Activated CD4-positive, alpha-beta T cell treated with anti-CD3 and anti-CD28 coated beads for 24 hours (primary cell): Measurements from ENCODE around the gene ASH1L.
"Not testable (repeated sequence)": the region's sequence is repeated elsewhere in the genome, so short reads cannot be mapped to it uniquely, and the experiment has no call there.

Experiments used
- DNase-seq, 2 donors: peaks; one replicate each; pipeline ENCODE4 v3.0.0-alpha.2; 2020; ENCODE audit warnings: low read depth in 2 of 2

ASH1L gene

DNA sequence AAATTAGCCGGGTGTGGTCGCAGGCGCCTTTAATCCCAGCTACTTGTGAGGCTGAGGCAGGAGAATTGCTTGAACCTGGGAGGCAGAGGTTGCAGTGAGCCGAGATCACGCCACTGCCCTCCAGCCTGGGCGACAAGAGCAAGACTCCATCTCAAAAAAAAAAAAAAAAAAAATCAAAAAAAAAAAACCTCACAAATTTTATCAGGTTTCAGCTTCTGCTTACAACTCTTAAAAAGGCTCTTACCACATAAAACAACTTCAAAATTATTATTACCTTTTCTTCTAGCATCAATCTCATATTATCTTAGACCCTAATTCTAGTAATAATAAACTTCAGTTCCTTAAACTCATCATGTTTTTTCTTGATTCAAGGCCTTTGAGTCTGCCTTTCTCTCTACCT is 120.2 kb downstream of the ASH1L start:
- DNase-seq = not testable (repeated sequence)

DNA sequence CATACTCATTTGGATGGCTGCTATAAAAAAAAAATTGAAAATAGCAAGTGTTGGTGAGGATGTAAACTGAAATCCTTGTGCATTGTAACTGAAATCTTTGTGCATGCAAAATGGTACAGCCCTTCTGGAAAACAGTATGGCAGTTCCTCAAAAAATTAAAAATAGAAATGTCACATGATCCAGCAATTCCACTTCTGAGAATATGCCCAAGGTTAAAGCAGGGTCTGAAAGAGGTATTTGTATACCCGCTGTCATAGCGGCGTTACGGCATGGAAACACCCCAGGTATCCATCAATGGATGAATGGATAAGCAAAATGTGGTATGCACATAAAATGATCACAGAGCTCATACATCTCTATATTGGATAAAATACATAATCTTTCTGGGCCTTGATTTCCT is 125.2 kb downstream of the ASH1L start:
- DNase-seq = no peak

DNA sequence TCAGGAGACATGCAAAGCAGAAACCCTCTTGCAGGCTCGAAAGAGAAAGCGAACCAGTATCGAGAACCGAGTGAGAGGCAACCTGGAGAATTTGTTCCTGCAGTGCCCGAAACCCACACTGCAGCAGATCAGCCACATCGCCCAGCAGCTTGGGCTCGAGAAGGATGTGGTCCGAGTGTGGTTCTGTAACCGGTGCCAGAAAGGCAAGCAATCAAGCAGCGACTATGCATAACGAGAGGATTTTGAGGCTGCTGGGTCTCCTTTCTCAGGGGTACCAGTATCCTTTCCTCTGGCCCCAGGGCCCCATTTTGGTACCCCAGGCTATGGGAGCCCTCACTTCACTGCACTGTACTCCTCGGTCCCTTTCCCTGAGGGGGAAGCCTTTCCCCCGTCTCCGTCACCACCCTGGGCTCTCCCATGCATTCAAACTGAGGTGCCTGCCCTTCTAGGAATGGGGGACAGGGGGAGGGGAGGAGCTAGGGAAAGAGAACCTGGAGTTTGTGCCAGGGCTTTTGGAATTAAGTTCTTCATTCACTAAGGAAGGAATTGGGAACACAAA is 128.7 kb downstream of the ASH1L start:
- DNase-seq = not testable (repeated sequence)

DNA sequence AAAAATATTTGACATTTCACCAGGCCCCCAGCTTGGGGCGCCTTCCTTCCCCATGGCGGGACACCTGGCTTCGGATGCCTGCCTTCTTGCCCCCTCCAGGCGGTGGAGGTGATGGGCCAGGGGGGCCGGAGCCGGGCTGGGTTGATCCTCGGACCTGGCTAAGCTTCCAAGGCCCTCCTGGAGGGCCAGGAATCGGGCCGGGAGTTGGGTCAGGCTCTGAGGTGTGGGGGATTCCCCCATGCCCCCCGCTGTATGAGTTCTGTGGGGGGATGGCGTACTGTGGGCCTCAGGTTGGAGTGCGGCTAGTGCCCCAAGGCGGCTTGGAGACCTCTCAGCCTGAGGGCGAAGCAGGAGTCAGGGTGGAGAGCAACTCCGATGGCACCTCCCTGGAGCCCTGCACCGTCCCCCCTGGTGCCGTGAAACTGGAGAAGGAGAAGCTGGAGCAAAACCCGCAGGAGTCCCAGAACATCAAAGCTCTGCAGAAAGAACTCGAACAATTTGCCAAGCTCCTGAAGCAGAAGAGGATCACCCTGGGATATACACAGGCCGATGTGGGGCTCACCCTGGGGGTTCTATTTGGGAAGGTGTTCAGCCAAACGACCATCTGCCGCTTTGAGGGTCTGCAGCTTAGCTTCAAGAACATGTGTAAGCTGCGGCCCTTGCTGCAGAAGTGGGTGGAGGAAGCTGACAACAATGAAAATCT is 129.3 kb downstream of the ASH1L start:
- not testable (repeated sequence) for DNase-seq

DNA sequence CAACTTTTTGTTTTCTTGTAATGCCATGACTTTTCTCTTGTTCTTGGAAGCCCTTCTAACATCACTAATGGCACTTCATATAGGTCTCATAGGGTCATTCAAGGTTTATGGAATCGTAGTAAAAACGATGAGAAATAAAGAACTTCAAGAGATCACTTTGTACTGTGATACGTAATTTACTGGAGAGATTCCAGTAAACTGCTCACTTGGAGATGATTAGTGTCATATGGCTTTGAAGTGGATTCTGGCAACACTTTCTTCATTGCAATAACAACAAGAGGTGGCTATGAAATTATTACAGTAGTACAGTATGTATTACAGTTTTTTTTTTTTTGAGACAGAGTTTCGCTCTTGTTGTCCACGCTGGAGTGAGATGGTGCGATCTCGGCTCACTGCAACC is 138.5 kb downstream of the ASH1L start:
- no peak for DNase-seq

DNA sequence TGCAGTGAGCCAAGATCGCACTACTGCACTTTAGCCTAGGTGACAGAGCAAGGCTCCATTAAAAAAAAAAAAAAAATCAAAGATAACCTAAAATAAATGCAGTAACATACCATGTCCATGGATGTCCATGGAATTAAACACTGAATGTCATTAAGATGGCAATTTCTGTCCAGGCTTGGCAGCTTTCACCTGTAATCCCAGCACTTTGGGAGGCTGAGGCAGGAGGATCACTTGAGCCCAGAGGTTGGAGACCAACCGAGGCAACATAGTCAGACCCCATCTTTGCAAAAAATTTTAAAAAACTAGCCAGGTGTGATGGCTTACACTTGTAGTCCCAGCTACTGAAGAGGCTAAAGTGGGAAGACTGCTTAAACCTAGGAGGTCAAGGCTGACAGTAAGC is 141.8 kb downstream of the ASH1L start:
- DNase-seq = no peak

DNA sequence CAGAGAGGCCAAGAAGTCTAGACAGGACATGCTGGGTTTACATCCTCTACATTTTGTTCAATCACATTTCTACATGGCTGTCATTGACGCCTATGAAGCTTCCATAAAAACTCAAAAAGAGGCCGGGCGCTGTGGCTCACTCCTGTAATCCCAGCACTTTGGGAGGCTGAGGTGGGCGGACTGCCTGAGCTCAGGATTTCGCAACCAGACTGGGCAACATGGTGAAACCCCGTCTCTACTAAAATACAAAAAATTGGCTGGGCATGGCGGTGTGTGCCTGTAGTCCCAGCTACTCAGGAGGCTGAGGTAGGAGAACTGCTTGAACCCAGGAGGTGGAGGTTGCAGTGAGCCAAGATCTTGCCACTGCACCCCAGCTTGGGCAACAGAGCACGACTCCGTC is 150.8 kb downstream of the ASH1L start:
- DNase-seq = not testable (repeated sequence)

DNA sequence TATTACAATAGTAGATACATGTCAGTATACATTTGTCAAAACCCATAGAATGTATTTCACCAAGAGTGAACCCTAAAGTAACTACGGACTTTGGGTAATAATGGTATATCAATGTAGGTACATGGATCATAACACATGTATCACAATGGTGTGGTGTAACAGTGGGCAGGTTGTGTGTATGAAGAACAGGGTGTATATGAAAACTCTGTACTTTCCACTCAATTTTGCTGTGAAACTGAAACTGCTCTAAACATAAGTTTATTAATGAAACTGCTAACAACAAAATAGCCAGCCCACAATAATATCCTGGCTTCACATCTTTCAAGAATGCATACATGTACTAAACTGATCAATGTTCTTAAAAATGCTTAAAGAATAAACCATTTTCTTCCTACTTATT is 151.7 kb downstream of the ASH1L start:
- no peak for DNase-seq

DNA sequence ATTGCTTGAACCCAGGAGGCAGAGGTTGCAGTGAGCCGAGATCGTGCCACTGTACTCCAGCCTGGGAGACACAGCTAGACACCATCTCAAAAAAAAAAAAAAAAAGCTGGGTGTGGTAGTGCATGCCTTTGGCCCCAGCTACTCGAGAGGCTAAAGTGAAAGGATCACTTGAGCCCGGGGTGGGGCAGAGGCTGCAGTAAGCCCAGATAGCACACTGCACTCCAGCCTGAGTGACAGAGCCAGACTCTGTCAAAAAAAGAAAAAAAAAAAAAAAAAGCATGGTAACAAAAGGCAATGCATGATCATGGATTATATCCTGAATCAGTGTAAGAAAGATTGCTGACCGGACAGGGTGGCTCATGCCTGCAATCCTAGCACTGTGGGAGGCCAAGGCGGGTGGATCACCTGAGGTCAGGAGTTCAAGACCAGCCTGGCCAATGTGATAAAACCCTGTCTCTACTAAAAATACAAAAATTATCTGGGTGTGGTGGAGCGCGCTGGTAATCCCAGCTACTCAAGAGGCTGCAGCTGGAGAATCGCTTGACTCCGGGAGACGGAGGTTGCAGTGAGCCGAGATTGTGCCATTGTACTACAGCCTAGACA is 165.6 kb downstream of the ASH1L start:
- DNase-seq = no peak

DNA sequence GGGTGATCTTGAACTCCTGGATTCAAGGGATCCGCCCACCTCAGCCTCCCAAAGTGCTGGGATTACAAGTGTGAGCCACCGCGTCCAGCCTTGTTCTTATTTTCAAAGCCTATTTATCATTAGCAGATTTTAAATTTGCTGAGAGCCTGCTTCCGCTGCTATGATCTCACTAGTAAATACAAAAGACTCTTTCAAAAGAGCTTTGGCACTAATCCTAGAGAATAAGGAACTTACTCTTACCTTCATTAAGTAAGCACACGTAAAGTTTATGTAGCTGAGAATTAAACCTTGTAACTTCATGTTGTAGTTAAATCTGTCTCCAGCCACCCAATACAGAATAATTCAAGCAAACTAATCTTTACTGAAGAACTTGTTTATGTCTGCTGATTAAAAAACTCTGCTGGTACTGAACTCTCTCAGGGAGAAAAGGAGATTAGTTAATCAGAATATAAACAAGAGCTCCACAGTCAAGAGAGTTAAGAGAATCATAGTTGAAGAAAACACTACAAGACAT is 169.6 kb downstream of the ASH1L start:
- no peak for DNase-seq

DNA sequence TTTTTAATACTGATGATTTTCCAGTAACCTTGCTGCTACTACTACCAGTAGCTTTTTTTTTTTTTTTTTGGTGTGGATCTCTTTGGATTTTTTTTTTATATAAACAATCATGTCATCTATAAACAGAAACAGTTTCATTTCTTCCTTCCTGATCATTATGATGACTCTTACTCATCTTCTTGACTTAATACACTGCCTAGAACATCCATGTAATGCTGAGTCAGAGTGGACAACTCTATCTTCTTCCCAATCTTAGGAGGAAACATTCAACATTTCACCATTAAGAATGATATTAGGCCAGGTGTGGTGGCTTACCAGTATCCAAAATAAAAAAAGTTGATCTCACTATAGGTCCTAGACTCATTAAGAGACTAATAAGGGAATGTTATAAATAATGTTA is 172.8 kb downstream of the ASH1L start:
- no peak for DNase-seq

DNA sequence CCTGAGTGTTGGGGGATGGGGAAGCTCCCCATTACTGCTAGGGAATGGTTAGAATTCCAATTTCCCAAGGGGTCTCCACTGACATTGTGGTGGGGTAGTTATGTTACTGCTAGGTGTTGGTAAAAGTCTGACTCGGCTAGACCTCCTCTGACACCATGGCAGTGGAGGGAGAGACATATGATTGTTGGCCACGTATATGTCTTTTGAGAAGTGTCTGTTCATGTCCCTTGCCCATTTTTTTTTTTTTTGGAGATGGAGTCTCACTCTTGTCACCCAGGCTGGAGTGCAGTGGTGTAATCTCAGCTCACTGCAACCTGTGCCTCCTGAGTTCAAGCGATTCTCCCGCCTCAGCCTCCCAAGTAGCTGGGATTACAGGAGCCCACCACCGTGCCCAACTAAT is 176.8 kb downstream of the ASH1L start:
- DNase-seq = not testable (repeated sequence)

DNA sequence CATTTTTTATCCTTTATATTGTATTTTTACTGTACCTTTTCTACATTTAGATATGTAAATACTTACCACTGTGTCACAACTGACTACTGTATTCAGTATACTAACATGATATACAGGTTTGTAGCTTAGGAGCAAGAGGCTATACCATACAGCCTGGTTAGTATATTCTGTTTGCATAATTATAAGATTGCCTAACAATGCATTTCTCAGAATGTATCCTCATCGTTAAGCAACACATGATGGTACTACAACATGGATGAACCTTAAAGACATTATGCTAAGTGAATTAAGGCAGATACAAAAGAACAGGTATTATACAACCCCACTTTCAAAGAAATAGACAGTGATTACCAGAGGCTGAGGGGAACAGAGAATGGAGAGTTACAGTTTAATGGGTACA is 179.2 kb downstream of the ASH1L start:
- DNase-seq = no peak

DNA sequence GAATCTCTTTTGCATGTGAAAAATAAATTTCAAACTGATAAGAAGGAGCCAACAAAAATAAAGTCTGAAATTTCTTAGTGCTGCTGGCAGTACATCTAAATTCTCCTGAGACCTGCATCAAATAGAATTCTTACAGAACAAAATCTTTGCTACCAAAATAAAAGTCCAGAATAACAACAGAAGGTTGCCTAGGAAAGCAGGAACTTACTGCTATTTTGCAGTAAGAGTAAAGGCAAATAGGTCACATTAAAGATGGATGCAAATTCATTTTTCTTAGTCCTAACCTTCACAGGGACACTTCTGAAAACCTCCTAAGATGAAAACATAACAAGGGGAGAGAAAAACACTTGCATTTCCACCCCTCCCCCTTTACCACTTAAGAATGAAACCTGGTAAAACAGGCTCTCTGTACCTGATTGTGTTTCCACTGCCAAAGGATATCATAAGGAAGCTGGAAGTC is 182.9 kb downstream of the ASH1L start:
- no peak for DNase-seq

DNA sequence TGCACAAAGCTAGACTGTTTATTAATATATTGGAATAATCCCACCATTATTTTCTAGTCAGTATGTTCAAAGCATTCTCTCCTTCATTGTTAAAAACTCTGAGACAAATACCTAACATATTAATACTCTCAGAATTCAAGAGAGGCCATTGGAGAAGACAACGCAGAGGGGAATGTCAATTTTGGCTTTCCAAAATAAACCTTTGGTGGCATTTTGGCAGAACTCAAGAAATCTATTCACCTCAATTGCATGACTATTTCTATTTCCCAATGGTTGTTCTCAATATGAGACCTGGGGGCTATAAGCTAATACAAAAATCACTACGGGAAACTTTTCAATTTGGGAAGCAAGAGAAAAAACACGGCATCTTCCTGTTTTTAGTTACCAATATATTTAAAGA is 183.4 kb downstream of the ASH1L start:
- DNase-seq = no peak

DNA sequence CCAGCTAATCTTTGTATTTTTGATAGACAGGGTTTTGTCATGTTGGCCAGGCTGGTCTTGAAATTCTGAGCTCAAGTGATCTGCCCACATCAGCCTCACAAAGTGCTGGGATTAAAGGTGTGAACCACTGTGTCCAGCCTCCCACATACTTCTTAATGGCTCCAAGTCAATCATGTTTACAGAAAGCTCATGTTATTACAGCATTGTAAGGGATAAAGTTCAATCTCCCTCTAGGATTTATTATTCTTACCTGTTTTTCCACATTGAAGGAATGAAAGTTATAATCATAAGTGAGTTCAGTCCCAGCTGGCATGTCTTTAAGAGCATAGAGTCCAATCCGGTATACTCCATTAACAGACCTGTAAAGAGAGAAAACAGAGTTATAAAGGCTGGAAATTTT is 202.6 kb downstream of the ASH1L start:
- no peak for DNase-seq

DNA sequence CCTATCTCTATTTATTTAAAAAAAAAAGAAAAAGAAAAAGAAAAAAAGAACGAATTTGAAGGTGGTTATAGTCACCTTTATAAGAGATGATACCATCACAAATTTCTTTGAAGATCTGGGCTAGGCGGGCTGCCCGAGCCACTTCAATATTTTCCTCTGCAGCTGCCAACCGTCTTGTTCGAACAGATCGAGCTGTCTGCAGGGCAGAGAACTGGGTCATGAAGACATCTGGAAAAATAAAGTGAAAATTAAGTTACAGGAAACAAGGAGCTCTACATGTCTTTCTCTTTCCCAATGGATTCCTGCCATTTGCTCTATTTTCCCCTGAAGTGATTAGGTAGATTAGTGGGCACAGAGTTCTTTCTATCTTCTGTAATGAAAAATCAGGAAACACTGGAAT is 210.0 kb downstream of the ASH1L start:
- DNase-seq = no peak

DNA sequence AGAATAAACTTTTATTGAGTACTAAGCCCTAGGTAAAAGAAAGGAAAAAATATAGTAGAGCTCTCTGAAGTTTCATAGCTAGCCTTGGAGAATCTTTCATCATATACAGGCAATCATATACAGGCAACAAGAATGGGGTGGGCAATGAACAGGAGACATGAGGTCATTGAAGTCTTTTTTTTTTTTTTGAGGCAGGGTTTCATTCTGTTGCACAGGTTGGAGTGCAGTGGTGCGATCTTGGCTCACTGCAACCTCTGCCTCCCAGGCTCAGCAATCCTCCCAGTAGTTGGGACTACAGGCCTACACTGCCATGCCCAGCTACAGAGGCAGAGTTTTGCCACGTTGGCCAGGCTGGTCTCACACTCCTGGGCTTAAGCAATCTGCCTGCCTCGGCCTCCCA is 219.8 kb downstream of the ASH1L start:
- DNase-seq = no peak

DNA sequence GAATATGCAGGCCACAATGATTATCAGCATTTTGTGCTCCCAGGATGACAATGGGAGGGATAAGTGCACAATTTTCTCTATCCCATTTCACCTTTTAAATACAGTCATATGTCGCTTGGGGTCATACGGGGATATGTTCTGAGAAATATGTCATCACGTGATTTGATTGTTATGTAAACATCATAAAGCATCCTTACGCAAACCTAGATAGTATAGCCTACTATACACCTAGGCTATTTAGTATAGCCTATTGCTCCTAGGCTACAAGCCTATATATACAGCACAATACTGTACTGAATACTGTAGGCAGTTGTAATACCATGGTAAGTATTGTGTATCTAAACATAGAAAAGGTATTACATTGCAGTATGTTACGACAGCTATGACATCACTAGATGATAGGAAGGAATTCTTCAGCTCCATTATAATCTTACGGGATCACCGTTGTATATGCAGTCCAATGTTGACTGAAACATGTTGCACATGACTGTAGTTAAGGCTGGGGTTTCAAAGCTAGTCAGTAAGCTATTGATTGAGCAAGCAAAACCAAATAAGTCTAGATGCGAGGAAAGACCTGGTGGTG is 223.0 kb downstream of the ASH1L start:
- DNase-seq = no peak

DNA sequence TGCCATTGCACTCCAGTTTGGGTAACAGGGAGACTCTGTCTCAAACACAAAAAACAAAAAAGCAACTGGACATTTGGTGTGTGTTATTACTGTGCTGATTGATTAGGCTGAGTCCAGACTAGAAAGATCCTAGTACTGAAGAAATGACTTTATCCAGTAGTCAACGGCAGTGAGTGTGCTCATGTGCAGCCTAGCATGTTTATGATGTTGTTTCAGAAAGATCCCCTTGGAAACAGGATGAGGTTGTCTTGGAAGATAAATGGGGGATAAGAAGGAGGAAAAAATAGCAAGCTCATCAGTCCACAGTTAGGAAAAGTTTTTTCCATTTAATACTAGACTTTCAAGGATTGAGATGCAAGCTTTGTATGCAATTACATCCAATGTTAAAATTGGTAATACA is 227.6 kb downstream of the ASH1L start:
- no peak for DNase-seq

DNA sequence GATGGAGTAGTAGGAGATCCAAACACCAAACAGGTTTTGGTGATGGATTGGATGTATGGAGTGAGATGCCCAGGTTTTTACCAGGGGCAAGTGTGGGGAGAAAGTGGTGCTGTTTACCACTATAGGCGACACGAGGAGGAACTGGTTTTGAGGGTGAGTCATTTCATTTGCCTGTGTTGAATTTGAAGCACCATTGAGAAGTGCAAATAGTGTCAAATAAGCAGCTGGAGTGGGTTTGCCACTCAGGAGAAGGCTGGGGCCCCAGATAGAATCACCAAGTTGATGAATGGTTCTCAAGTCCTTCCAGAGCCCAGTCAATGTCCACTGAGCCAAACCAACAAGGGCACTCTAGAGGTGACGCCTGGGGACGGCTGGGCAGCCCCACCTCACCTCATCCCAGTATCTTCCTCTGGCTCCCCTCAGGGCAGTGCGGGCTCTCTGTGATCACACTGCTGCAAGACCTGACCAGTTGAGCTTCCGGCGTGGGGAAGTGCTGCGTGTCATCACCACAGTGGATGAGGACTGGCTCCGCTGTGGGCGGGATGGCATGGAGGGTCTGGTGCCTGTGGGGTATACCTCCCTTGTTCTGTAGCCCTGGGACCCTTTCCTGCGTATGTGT is 232.5 kb downstream of the ASH1L start:
- DNase-seq = no peak

DNA sequence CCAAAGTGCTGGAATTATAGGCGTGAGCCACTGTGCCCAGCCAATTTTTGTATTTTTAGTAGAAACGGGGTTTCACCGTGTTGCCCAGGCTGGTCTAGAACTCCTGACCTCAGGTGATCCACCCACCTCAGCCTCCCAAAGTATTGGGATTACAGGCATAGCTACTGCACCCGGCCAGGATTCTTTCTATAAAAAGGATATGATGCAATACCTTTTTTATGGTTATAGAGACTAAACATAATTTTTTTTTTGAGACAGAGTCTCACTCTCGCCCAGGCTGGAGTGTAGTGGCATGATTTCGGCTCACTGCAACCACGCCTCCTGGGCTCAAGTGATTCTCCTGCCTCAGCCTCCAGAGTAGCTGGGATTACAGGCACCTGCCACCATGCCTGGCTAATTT is 233.7 kb downstream of the ASH1L start:
- not testable (repeated sequence) for DNase-seq
